ENCODE data around the gene NME3.

NME3 gene

DNA sequence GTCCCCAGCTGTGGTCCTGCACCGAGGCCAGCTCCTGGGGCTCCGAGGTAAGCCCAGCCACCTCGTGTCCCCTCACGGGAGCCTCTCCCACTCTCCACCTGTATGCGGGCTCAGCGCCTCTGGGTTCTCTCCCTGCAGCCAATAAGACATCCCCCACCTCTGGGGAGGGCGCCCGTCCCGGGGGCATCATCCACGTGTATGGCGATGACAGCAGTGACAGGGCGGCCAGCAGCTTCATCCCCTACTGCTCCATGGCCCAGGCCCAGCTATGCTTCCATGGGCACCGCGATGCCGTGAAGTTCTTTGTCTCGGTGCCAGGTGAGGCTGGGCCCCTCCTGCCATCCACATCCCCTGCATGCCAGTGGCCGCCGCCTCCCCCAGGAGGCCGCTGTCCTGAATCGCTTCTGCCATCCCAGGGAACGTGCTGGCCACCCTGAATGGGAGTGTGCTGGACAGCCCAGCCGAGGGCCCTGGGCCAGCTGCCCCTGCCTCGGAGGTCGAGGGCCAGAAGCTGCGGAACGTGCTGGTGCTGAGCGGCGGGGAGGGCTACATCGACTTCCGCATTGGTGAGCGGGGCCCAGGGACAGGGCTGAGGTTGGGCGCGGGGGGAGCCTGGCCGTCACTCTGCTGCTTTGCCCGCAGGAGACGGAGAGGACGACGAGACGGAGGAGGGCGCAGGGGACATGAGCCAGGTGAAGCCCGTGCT lies 3.1 kb downstream of the NME3 start:
- no peak for DNase-seq

DNA sequence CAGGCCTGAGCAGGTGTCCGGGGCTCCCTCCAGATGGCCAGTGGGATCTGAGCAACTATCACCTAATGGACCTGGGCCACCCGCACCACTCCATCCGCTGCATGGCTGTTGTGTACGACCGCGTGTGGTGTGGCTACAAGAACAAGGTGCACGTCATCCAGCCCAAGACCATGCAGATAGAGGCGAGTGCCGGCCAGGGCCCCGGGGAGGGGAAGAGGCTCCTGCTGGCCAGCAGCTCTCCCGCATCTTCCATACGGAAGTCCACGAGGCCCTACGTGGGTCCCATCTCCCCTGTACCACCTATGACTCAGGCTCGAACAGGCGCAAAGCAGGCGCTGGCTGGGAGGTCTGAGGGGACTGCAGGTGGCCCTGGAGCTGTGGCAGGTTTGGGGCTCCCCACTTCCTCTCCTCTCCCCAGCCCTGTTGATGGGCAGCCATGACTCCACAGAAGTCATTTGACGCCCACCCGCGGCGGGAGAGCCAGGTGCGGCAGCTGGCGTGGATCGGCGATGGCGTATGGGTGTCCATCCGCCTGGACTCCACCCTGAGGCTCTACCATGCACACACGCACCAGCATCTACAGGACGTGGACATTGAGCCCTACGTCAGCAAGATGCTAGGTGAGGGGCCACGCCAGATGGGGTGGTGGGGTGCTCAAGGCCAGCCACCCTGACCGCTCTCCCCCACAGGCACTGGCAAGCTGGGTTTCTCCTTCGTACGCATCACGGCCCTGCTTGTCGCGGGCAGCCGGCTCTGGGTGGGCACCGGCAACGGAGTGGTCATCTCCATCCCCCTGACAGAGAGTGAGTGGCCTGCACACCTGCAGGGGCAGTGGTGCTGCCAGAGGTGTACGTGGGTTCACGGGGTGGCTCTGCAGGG lies 4.0 kb downstream of the NME3 start:
- DNase-seq: no peak

- DNase-seq: no peak
Measured at GRCh38 chr16:1766701-1767100, 4.6 kb downstream of the NME3 start.

GRCh38 chr16:1766231-1766630 lies 5.1 kb downstream of the NME3 start:
- DNase-seq: no peak

DNA sequence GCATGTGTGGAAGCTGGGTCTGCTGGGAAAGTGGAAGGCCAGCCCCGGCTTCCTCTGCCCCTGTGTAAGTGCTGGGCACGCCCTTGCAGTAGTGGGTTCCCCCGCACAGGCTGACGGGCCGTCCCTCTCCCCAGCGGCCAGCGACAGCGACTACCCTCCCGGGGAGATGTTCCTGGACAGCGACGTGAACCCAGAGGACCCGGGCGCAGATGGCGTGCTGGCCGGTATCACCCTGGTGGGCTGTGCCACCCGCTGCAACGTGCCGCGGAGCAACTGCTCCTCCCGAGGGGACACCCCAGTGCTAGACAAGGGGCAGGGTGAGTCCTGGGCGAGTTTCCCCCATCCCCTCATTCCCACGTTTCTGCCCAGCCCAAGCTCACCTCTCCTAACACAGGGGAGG lies 5.5 kb downstream of the NME3 start:
- no peak for DNase-seq

GRCh38 chr16:1764971-1765370 lies 6.4 kb downstream of the NME3 start:
- no peak for DNase-seq

- no peak for DNase-seq
Measured at GRCh38 chr16:1763521-1764511, 7.5 kb downstream of the NME3 start.

DNA sequence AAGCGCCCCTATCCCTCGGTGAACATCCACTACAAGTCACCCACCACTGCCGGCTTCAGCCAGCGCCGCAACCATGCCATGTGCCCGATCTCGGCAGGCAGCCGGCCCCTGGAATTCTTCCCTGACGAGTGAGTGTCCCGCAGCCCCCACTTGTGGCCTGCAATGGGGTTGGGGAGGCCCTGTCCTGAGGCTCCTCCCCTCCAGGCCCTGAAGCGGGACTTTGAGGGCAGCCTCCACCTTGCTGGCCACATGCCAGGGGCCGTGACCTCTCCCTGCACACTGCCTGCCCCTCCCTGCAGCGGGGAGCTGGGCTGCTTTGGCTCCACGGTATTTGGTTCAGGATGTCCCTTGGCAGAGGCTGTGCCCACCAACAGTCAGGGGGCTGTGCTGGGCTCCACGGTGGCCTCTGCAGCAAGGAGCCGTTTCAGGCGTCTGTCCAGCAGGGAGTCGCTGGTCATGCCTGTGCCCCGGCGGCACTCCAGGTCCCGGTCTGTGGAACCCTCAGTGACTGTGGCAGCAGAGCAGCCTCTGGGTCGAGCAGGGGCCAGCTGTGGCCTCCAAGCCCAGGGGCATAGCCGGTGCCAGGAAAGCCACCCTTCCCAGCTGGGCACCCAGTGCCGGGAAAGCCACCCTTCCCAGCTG lies 8.3 kb downstream of the NME3 start:
- DNase-seq: no peak

GRCh38 chr16:1762196-1762878 lies 9.0 kb downstream of the NME3 start:
- DNase-seq: no peak

GRCh38 chr16:1761751-1762150 lies 9.6 kb downstream of the NME3 start:
- DNase-seq: no peak

DNA sequence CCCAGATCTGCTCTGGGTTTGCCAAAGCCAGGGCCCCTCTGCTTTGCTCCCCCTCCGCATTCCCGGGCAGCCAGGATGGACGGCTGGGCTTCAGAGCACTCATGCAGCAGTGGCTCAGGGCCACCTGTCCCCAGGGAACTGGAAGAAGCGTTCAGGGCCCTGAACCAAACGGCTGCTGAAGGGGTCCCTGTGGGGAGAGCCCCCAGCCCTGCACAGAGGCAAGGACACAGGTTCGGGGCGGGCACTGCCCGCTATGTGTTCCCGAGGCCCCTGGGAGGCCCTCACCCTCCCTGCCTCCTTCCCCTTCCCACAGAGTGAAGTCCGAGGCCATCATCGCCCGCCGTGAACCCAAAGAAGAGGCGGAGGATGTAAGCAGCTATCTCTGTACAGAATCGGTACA lies 10.4 kb downstream of the NME3 start:
- DNase-seq: no peak

- DNase-seq: no peak
Measured at GRCh38 chr16:1759511-1759910, 11.8 kb downstream of the NME3 start.

GRCh38 chr16:1758923-1759322 lies 12.4 kb downstream of the NME3 start:
- no peak for DNase-seq

- no peak for DNase-seq
Measured at GRCh38 chr16:1757714-1758461, 13.5 kb downstream of the NME3 start.

GRCh38 chr16:1754204-1754603 lies 17.1 kb downstream of the NME3 start:
- DNase-seq: no peak

GRCh38 chr16:1752853-1753252 lies 18.5 kb downstream of the NME3 start:
- DNase-seq: no peak

DNA sequence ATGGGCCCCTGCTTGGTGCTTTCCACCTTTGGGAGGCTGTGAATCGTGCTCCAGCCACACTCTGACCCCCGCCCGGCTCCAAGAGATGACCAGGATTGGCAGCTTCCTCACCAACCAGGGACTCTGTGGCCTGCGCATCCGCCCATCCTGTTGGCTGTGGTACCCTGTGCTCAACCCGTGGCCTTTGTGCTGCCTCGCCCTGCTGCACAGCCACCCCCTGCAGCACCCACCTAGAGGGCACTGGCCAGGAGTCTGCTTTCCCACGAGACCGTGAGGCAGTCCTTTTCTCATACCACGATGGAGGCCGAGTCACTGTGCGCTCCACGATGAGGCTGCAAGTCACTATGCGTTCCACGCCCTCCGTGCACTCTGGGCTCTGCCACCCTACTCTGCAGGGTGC lies 19.4 kb downstream of the NME3 start:
- DNase-seq: no peak

GRCh38 chr16:1749152-1750117 lies 21.9 kb downstream of the NME3 start:
- no peak for DNase-seq

DNA sequence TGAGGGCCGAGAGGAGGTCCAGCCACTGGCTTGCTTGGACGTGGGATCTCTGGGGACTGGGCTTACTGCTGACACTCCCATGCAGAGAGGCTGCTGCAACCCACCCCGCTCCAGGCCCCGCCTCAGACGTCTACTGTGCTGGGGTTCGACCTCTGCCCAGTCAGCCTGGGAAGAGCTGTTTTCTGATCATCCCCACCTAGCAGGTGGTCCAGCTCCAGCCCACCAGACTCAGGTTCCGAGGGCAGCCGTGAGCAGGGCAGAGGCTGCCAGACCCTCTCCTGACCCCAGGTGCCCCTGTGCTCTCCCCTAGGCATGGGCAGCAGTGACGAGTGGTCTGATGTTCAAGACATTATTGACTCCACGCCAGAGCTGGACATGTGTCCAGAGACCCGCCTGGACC lies 23.4 kb downstream of the NME3 start:
- no peak for DNase-seq

- DNase-seq: no peak
Measured at GRCh38 chr16:1746693-1747195, 24.6 kb downstream of the NME3 start.
